Germinal center (tissue), 1 donor: ENCODE data around the gene CLIP4.
"Not testable (repeated sequence)": the region's sequence is repeated elsewhere in the genome, so short reads cannot be mapped to it uniquely, and the experiment has no call there.

Experiments
- DNase-seq: peaks from one replicate; pipeline ENCODE4 v3.0.0; 2012; ENCODE audit warnings: mixed read lengths, low spot score

The CLIP4 gene

GRCh38 chr2:29114946-29115609, at the start of gene CLIP4:
Gene CLIP4 (plus strand): TSS chr2:29115415. CDS start chr2:29121389, 5,974 bp downstream.
- peak; percentile 84 for DNase-seq

- DNase-seq: no peak
These were observed 48.8 kb upstream of the CLIP4 start for GRCh38 chr2:29066271-29066860.

GRCh38 chr2:29066997-29067605, 48.1 kb upstream of the CLIP4 start:
- no peak for DNase-seq

GRCh38 chr2:29068513-29068912, 46.7 kb upstream of the CLIP4 start:
- no peak for DNase-seq

- DNase-seq: no peak
These were observed 44.7 kb upstream of the CLIP4 start for GRCh38 chr2:29070526-29070925.

GRCh38 chr2:29071032-29071975, 43.9 kb upstream of the CLIP4 start:
- no peak for DNase-seq

GRCh38 chr2:29072251-29072650, 43.0 kb upstream of the CLIP4 start:
- no peak for DNase-seq

GRCh38 chr2:29072971-29073725, 42.1 kb upstream of the CLIP4 start:
- no peak for DNase-seq

GRCh38 chr2:29073933-29074332, 41.3 kb upstream of the CLIP4 start:
- DNase-seq: no peak

- no peak for DNase-seq
These were observed 40.8 kb upstream of the CLIP4 start, which contains the start of gene PCARE for GRCh38 chr2:29074411-29074810. Gene PCARE (minus strand): TSS chr2:29074523. CDS start chr2:29074261, 262 bp downstream.

GRCh38 chr2:29075894-29076705, 39.1 kb upstream of the CLIP4 start:
- no peak for DNase-seq

- DNase-seq: no peak
These were observed 35.3 kb upstream of the CLIP4 start for GRCh38 chr2:29079887-29080286.

GRCh38 chr2:29080886-29081743, 34.1 kb upstream of the CLIP4 start:
- DNase-seq: no peak

GRCh38 chr2:29082804-29083495, 32.3 kb upstream of the CLIP4 start:
- no peak for DNase-seq

- DNase-seq: no peak
These were observed 30.7 kb upstream of the CLIP4 start for GRCh38 chr2:29084554-29084953.

GRCh38 chr2:29090311-29090710, 24.9 kb upstream of the CLIP4 start:
- not testable (repeated sequence) for DNase-seq

- no peak for DNase-seq
These were observed 18.2 kb upstream of the CLIP4 start for GRCh38 chr2:29096969-29097368.

- no peak for DNase-seq
These were observed 17.6 kb upstream of the CLIP4 start for GRCh38 chr2:29097569-29097968.

GRCh38 chr2:29100564-29100963, 14.7 kb upstream of the CLIP4 start:
- DNase-seq: no peak
